HG03558 (cell line): ENCODE data around the gene ZBED6.
"Not testable (repeated sequence)": the region's sequence is repeated elsewhere in the genome, so short reads cannot be mapped to it uniquely, and the experiment has no call there.

Experiments
- ATAC-seq: cut with Tn5 transposase; IDR thresholded peaks from one replicate; pipeline ENCODE4 v1.9.1; 2021; ENCODE audit warnings: moderate number of reproducible peaks; ENCODE audit not compliant: unreplicated experiment; ENCODE audit errors: extremely low read depth

Gene ZBED6

GRCh38 chr1:203795441-203796235, at the start of gene ZBED6, which contains the start of gene ZC3H11A:
ZBED6 (plus strand) TSS chr1:203795623; CDS start chr1:203797523, 1,900 bp downstream.
ZC3H11A (plus strand) TSS chr1:203795623; CDS start chr1:203817071, 21,448 bp downstream.
- peak; percentile 80 for ATAC-seq

- ATAC-seq: no peak
These were observed 49.1 kb upstream of the ZBED6 start for GRCh38 chr1:203746281-203746680.

GRCh38 chr1:203751051-203751450, 44.4 kb upstream of the ZBED6 start:
- ATAC-seq: no peak

GRCh38 chr1:203751618-203752361, 43.6 kb upstream of the ZBED6 start:
- not testable (repeated sequence) for ATAC-seq

GRCh38 chr1:203754455-203754864, 41.0 kb upstream of the ZBED6 start:
- no peak for ATAC-seq

GRCh38 chr1:203756036-203756435, 39.4 kb upstream of the ZBED6 start:
- no peak for ATAC-seq

GRCh38 chr1:203758749-203759148, 36.7 kb upstream of the ZBED6 start:
- not testable (repeated sequence) for ATAC-seq

GRCh38 chr1:203760506-203760905, 34.9 kb upstream of the ZBED6 start:
- no peak for ATAC-seq

- ATAC-seq: not testable (repeated sequence)
These were observed 33.5 kb upstream of the ZBED6 start for GRCh38 chr1:203761958-203762357.

GRCh38 chr1:203763505-203763904, 31.9 kb upstream of the ZBED6 start:
- no peak for ATAC-seq

GRCh38 chr1:203764105-203765028, 31.1 kb upstream of the ZBED6 start:
- ATAC-seq: no peak

- peak; percentile 86 for ATAC-seq
These were observed 30.2 kb upstream of the ZBED6 start, which contains the start of gene LAX1 for GRCh38 chr1:203765029-203765837. LAX1 (plus strand) TSS chr1:203765183; CDS start chr1:203765566, 383 bp downstream.

GRCh38 chr1:203768256-203768655, 27.2 kb upstream of the ZBED6 start:
- no peak for ATAC-seq

- ATAC-seq: no peak
These were observed 25.7 kb upstream of the ZBED6 start for GRCh38 chr1:203769505-203770343.

GRCh38 chr1:203771901-203772301, 23.5 kb upstream of the ZBED6 start:
- ATAC-seq: no peak

GRCh38 chr1:203772836-203773235, 22.6 kb upstream of the ZBED6 start:
- no peak for ATAC-seq

GRCh38 chr1:203776636-203777035, 18.8 kb upstream of the ZBED6 start:
- ATAC-seq: no peak

GRCh38 chr1:203777596-203777995, 17.8 kb upstream of the ZBED6 start:
- ATAC-seq: no peak
